Parathyroid adenoma (tissue), 2 donors: ENCODE results near the gene ANKRD55.

Source experiments
- H2AFZ ChIP-seq: fragments of 300-600 bp; sonication (generic); one replicate; pipeline ENCODE4 v1.7.0; 2017; ENCODE audit warnings: antibody characterized with exemption, mild to moderate bottlenecking
- H3K27ac ChIP-seq: fragments of 300-600 bp; sonication (generic); one replicate; pipeline ENCODE4 v1.7.0; 2017
- H3K27me3 ChIP-seq: fragments of 300-600 bp; sonication (generic); one replicate; pipeline ENCODE4 v1.7.0; 2017; ENCODE audit warnings: low read length; ENCODE audit not compliant: control insufficient read depth, insufficient read depth
- H3K36me3 ChIP-seq: fragments of 300-600 bp; sonication (generic); one replicate; pipeline ENCODE4 v1.7.0; 2017; ENCODE audit warnings: low read length; ENCODE audit not compliant: control insufficient read depth, insufficient read depth
- H3K4me1 ChIP-seq: fragments of 300-600 bp; sonication (generic); one replicate; pipeline ENCODE4 v1.7.0; 2017; ENCODE audit warnings: control low read depth
- H3K4me2 ChIP-seq: fragments of 300-600 bp; sonication (generic); one replicate; pipeline ENCODE4 v1.7.0; 2017; ENCODE audit warnings: low read length
- H3K4me3 ChIP-seq: fragments of 300-600 bp; sonication (generic); one replicate; pipeline ENCODE4 v1.7.0; 2017; ENCODE audit warnings: low read depth, low read length
- H3K79me2 ChIP-seq: fragments of 300-600 bp; sonication (generic); one replicate; pipeline ENCODE4 v1.7.0; 2017; ENCODE audit warnings: control low read depth
- H3K9ac ChIP-seq: fragments of 300-600 bp; sonication (generic); one replicate; pipeline ENCODE4 v1.7.0; 2017; ENCODE audit warnings: mild to moderate bottlenecking
- H3K9me3 ChIP-seq: fragments of 300-600 bp; sonication (generic); one replicate; pipeline ENCODE4 v1.7.0; 2017; ENCODE audit warnings: low read length; ENCODE audit not compliant: control insufficient read depth
- CTCF ChIP-seq: fragments of 300-600 bp; sonication (generic); IDR thresholded peaks from one replicate; pipeline ENCODE4 v1.7.0; 2017; ENCODE audit warnings: antibody characterized with exemption, mild to moderate bottlenecking
- donor health status: primary hyperparathyroidism.

The ANKRD55 gene

GRCh38 chr5:56050551-56051255 lies 182.4 kb downstream of the ANKRD55 start:
- Histone ChIP-seq H3K4me1 (peaks cover 4% of the 10 kb centered on the region), H3K27ac (no peak overlapping the region), H3K9ac (no peak overlapping the region), H3K4me3 (peak overlapping the region; percentile 8), H3K9me3 (no peaks in the 10 kb centered on the region), H3K27me3 (no peaks in the 10 kb centered on the region), H3K36me3 (no peaks in the 10 kb centered on the region), H2AFZ (no peak overlapping the region), H3K4me2 (peak overlapping the region; percentile 37), H3K79me2 (no peaks in the 10 kb centered on the region)
- no peak for TF ChIP-seq CTCF
